Stimulated activated CD4-positive, alpha-beta T cell treated with anti-CD3 and anti-CD28 coated beads, Interleukin-1b, Interleukin-23, amount 100 ng/mL, for 48 hours (primary cell): ENCODE results near the gene DND1.
"Not testable (repeated sequence)": the region's sequence is repeated elsewhere in the genome, so short reads cannot be mapped to it uniquely, and the experiment has no call there.

Source experiments
- DNase-seq: peaks from one replicate; pipeline ENCODE4 v3.0.0-alpha.2; 2020

Gene DND1

DNA sequence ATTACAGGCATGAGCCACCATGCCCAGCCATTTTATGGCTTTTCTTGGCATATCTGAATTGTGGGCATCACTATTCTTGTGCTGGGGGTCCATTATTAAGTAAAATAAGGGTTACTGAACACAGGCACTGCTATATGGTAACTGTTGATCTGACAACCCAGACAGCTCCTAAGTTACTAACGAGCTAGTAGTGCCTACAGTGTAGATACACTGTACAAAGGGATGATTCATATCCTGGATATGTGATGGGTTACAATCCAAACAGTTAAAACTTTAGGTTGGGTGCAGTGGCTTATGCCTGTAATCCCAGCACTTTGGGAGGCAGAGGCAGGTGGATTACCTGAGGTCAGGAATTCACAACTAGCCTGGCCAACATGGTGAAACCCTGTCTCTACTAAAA lies 44.7 kb downstream of the DND1 start:
- DNase-seq: no peak

- no peak for DNase-seq
Observed at GRCh38 chr5:140627972-140628371, 45.4 kb downstream of the DND1 start.

GRCh38 chr5:140624886-140625285 lies 48.5 kb downstream of the DND1 start:
- not testable (repeated sequence) for DNase-seq

DNA sequence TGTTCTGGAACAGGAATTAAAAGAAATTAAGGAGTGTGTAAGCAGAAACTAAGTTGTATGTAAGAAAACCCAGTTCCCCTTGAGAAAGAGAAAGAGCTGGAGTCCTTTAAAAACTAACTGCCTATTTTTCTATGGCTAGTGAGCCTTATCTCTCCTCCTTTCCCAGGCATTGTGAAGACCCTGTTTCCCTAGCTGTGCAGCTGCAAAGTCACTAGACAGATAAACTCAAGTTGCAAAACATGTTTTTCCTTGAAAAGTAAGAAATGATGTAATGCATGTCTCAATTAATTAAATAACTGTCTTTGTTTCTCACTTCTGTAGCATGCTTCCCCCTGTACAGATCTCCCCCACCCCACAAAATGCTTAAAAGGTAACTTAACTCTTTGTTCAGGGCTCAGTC lies 50.3 kb downstream of the DND1 start:
- DNase-seq: not testable (repeated sequence)

DNA sequence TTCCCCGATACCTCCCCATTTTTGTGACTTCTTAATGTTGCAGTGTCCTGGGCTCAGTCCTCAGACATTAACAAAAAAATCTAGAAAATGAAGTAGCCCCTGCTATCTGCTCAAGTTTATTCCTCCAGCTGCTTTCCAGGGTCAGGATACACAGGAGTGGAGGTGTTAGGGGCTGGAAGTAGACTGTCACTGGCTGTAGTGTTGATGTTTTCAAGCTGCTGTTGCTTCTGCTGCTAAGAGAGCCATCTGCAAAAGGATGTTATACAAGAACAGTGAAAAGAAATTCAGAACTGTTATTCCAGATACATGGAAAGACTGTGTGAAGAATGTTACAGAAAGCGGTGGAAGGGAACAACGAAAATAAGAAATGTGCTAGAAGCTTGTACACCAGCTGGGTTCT lies 51.1 kb downstream of the DND1 start:
- DNase-seq: no peak
